Activated naive CD4-positive, alpha-beta T cell treated with anti-CD3 and anti-CD28 coated beads for 36 hours (primary cell): Measurements from ENCODE around the gene TPSG1. TPM values are rescaled to one million over a fixed set of nuclear protein-coding genes. Genes with fewer than 3 reads are reported as not detected.

Experiments
- CTCF ChIA-PET: fragments of 350-600 bp; sonication (Branson Sonifier 250); formaldehyde crosslinking; loops from one replicate; lab custom pipeline; 2021; ENCODE audit warnings: antibody characterized with exemption; lab: Charles Lee
- DNase-seq: peaks from one replicate; pipeline ENCODE4 v3.0.0-alpha.2; 2020
- H3K27ac Mint-ChIP-seq: one replicate; pipeline ENCODE4 v1.8.0; 2021; ENCODE audit warnings: mild to moderate bottlenecking, mixed read lengths
- H3K27me3 Mint-ChIP-seq: one replicate; pipeline ENCODE4 v1.8.0; 2021; ENCODE audit warnings: low read depth, mixed read lengths
- H3K36me3 Mint-ChIP-seq: one replicate; pipeline ENCODE4 v1.8.0; 2021; ENCODE audit warnings: low read depth, mixed read lengths
- H3K4me1 Mint-ChIP-seq: one replicate; pipeline ENCODE4 v1.8.0; 2021; ENCODE audit warnings: low read depth, mixed read lengths
- H3K4me3 Mint-ChIP-seq: one replicate; pipeline ENCODE4 v1.8.0; 2021; ENCODE audit warnings: mild to moderate bottlenecking, moderate library complexity, mixed read lengths
- H3K9me3 Mint-ChIP-seq: one replicate; pipeline ENCODE4 v1.8.0; 2021; ENCODE audit warnings: mixed read lengths
- intact Hi-C: fragments of 100-400 bp; cut with micrococcal nuclease; formaldehyde crosslinking; loops from one replicate; pipeline ENCODE4 v1.15.1; 2023
- total RNA-seq, 2 experiments: library from RNA; stranded (reverse); gene quantifications; one replicate each; pipeline ENCODE4 v1.2.3, GENCODE V29; 2021

The TPSG1 gene
- total RNA-seq, 2 experiments from 2014 or later = not detected

- CTCF ChIA-PET = no interaction called here
- H3K9me3 Mint-ChIP-seq = no peaks in the 10 kb centered on the region
- H3K4me1 Mint-ChIP-seq = no peaks in the 10 kb centered on the region
- no peaks in the 10 kb centered on the region for H3K36me3 Mint-ChIP-seq
- H3K27ac Mint-ChIP-seq = no peak overlapping the region
- intact Hi-C loops = no loop called here
- no peaks in the 10 kb centered on the region for H3K27me3 Mint-ChIP-seq
- no peak overlapping the region for H3K4me3 Mint-ChIP-seq
- no peak for DNase-seq
Observed at GRCh38 chr16:1222553-1223354, 2.3 kb downstream of the TPSG1 start.

GRCh38 chr16:1221628-1222552, 3.2 kb downstream of the TPSG1 start:
- DNase-seq = no peak
- intact Hi-C loops = no loop called here
- CTCF ChIA-PET = no interaction called here
- no peaks in the 10 kb centered on the region for H3K27me3 Mint-ChIP-seq
- H3K27ac Mint-ChIP-seq = no peak overlapping the region
- no peaks in the 10 kb centered on the region for H3K4me1 Mint-ChIP-seq
- no peak overlapping the region for H3K4me3 Mint-ChIP-seq
- no peaks in the 10 kb centered on the region for H3K9me3 Mint-ChIP-seq
- no peaks in the 10 kb centered on the region for H3K36me3 Mint-ChIP-seq

GRCh38 chr16:1220841-1221627, 4.0 kb downstream of the TPSG1 start:
- H3K4me3 Mint-ChIP-seq = no peak overlapping the region
- intact Hi-C loops = no loop called here
- DNase-seq = no peak
- no peaks in the 10 kb centered on the region for H3K36me3 Mint-ChIP-seq
- no peaks in the 10 kb centered on the region for H3K9me3 Mint-ChIP-seq
- H3K27me3 Mint-ChIP-seq = no peaks in the 10 kb centered on the region
- no peaks in the 10 kb centered on the region for H3K4me1 Mint-ChIP-seq
- CTCF ChIA-PET = interaction anchor here (0.6 kb wide), 1 partner anchor 40 kb away, joined by 3 read pairs; no protein-coding TSS in a partner anchor
- no peak overlapping the region for H3K27ac Mint-ChIP-seq

GRCh38 chr16:1220098-1220728, 4.9 kb downstream of the TPSG1 start:
- Mint-ChIP-seq H3K9me3 (no peaks in the 10 kb centered on the region), H3K27ac (no peak overlapping the region), H3K36me3 (no peaks in the 10 kb centered on the region), H3K27me3 (no peaks in the 10 kb centered on the region), H3K4me1 (no peaks in the 10 kb centered on the region), H3K4me3 (no peak overlapping the region)
- DNase-seq = no peak
- intact Hi-C loops = no loop called here
- CTCF ChIA-PET = no interaction called here

GRCh38 chr16:1218930-1219611, 6.0 kb downstream of the TPSG1 start:
- Mint-ChIP-seq H3K4me1 (no peaks in the 10 kb centered on the region), H3K4me3 (no peak overlapping the region), H3K36me3 (no peaks in the 10 kb centered on the region), H3K27me3 (no peaks in the 10 kb centered on the region), H3K27ac (no peak overlapping the region), H3K9me3 (no peaks in the 10 kb centered on the region)
- intact Hi-C loops = no loop called here
- CTCF ChIA-PET = no interaction called here
- no peak for DNase-seq

- CTCF ChIA-PET = no interaction called here
- no peaks in the 10 kb centered on the region for H3K4me1 Mint-ChIP-seq
- DNase-seq = no peak
- no peaks in the 10 kb centered on the region for H3K36me3 Mint-ChIP-seq
- no peaks in the 10 kb centered on the region for H3K9me3 Mint-ChIP-seq
- no peaks in the 10 kb centered on the region for H3K27me3 Mint-ChIP-seq
- H3K4me3 Mint-ChIP-seq = no peak overlapping the region
- intact Hi-C loops = no loop called here
- no peak overlapping the region for H3K27ac Mint-ChIP-seq
Observed at GRCh38 chr16:1218061-1218929, 6.8 kb downstream of the TPSG1 start.

- CTCF ChIA-PET = no interaction called here
- H3K27me3 Mint-ChIP-seq = no peaks in the 10 kb centered on the region
- intact Hi-C loops = no loop called here
- H3K4me1 Mint-ChIP-seq = no peaks in the 10 kb centered on the region
- H3K9me3 Mint-ChIP-seq = no peaks in the 10 kb centered on the region
- no peak overlapping the region for H3K27ac Mint-ChIP-seq
- H3K36me3 Mint-ChIP-seq = no peaks in the 10 kb centered on the region
- no peak for DNase-seq
- H3K4me3 Mint-ChIP-seq = no peak overlapping the region
Observed at GRCh38 chr16:1217526-1217925, 7.5 kb downstream of the TPSG1 start.

GRCh38 chr16:1216681-1217400, 8.2 kb downstream of the TPSG1 start:
- intact Hi-C loops = no loop called here
- Mint-ChIP-seq H3K36me3 (no peaks in the 10 kb centered on the region), H3K4me1 (no peaks in the 10 kb centered on the region)

GRCh38 chr16:1216296-1216619, 8.8 kb downstream of the TPSG1 start:
- no peaks in the 10 kb centered on the region for H3K36me3 Mint-ChIP-seq
- intact Hi-C loops = no loop called here
- H3K4me1 Mint-ChIP-seq = no peaks in the 10 kb centered on the region
- no peaks in the 10 kb centered on the region for H3K9me3 Mint-ChIP-seq
- H3K27me3 Mint-ChIP-seq = no peaks in the 10 kb centered on the region
- H3K4me3 Mint-ChIP-seq = no peak overlapping the region
- CTCF ChIA-PET = no interaction called here
- DNase-seq = no peak
- H3K27ac Mint-ChIP-seq = no peak overlapping the region

More at GRCh38 chr16:1216681-1217400, 8.2 kb downstream of the TPSG1 start:
- Mint-ChIP-seq H3K9me3 (no peaks in the 10 kb centered on the region), H3K27ac (no peak overlapping the region), H3K27me3 (no peaks in the 10 kb centered on the region), H3K4me3 (no peak overlapping the region)
- CTCF ChIA-PET = no interaction called here
- DNase-seq = no peak

- no peak overlapping the region for H3K4me3 Mint-ChIP-seq
- intact Hi-C loops = no loop called here
- H3K9me3 Mint-ChIP-seq = no peaks in the 10 kb centered on the region
- H3K36me3 Mint-ChIP-seq = no peaks in the 10 kb centered on the region
- H3K27ac Mint-ChIP-seq = no peak overlapping the region
- no peaks in the 10 kb centered on the region for H3K4me1 Mint-ChIP-seq
- H3K27me3 Mint-ChIP-seq = no peaks in the 10 kb centered on the region
- DNase-seq = no peak
- CTCF ChIA-PET = no interaction called here
Observed at GRCh38 chr16:1215574-1216295, 9.3 kb downstream of the TPSG1 start.
